A549 (cell line): ENCODE data around the gene PPP1R11. TPM values are rescaled to one million over a fixed set of nuclear protein-coding genes. Genes with fewer than 3 reads are reported as not detected.
A peak's percentile ranks its signal among the peaks of the same experiment; 100 is the strongest.

ENCODE experiments used
- ATAC-seq, 2 experiments: fragments of 200-7000 bp in 1 of 2; fragments of >200 bp in 1 of 2; cut with Nextera tagmentation in 1 of 2; cut with Tn5 transposase in 1 of 2; 3 replicates each; pipeline versions ENCODE4 v1.8.0 to v1.9.1; 2018 to 2020; ENCODE audit warnings: mild to moderate bottlenecking in 1 of 2, moderate library complexity in 1 of 2
- CTCF ChIA-PET: fragments of 300-600 bp; sonication (Branson Sonifier 250); formaldehyde crosslinking; extraction: SDS; loops from one replicate; lab custom pipeline; 2021; ENCODE audit warnings: antibody characterized with exemption, inconsistent platforms; lab: Yijun Ruan, JAX
- POLR2A ChIA-PET: fragments of 350-600 bp; formaldehyde crosslinking; extraction: SDS; loops from one replicate; lab custom pipeline; 2021; ENCODE audit warnings: antibody characterized with exemption, inconsistent platforms; lab: Yijun Ruan, JAX
- DNase-seq, 2 experiments: peaks; one replicate each; pipeline versions ENCODE4 v3.0.0 to v3.0.0-alpha.2; 2011 to 2016; ENCODE audit warnings: low read depth in 1 of 2, low spot score in 1 of 2
- FAIRE-seq: peaks from 2 replicates; lab custom pipeline; 2011; peaks lifted over from hg19 to GRCh38; lab: Jason Lieb, UNC
- H3K27ac ChIP-seq, 2 experiments: fragments of >200 bp; sonication (Bioruptor Twin); formaldehyde crosslinking; 3 replicates each; pipeline ENCODE4 v1.5.1; 2016 to 2017
- H3K4me1 ChIP-seq: fragments of >200 bp; sonication (Bioruptor Twin); formaldehyde crosslinking; 3 replicates; pipeline ENCODE4 v1.6.1; 2016
- H3K4me2 ChIP-seq: fragments of >200 bp; sonication (Bioruptor Twin); formaldehyde crosslinking; 3 replicates; pipeline ENCODE4 v1.6.1; 2016
- H3K4me3 ChIP-seq: fragments of >200 bp; sonication (Bioruptor Twin); formaldehyde crosslinking; 3 replicates; pipeline ENCODE4 v1.5.1; 2016
- H3K9me3 ChIP-seq: fragments of >200 bp; sonication (Bioruptor Twin); formaldehyde crosslinking; 3 replicates; pipeline ENCODE4 v1.6.1; 2016
- BCL3 ChIP-seq: fragments of >200 bp; sonication (Bioruptor Twin); formaldehyde crosslinking; IDR thresholded peaks from 3 replicates; pipeline ENCODE4 v1.6.1; 2016
- BHLHE40 ChIP-seq: IDR thresholded peaks from 2 replicates; pipeline ENCODE4 v1.6.1; 2012; ENCODE audit warnings: low read depth, low read length, inconsistent platforms
- CBX8 ChIP-seq: fragments of 200-600 bp; sonication (generic); IDR thresholded peaks from 2 replicates; pipeline ENCODE4 v1.6.1; 2016
- CHD4 ChIP-seq: fragments of 200-600 bp; sonication (generic); IDR thresholded peaks from 2 replicates; pipeline ENCODE4 v1.6.1; 2016; ENCODE audit warnings: antibody characterized with exemption, mild to moderate bottlenecking, borderline replicate concordance
- E2F6 ChIP-seq: IDR thresholded peaks from 2 replicates; pipeline ENCODE4 v1.6.1; 2012; ENCODE audit warnings: low read depth, borderline replicate concordance
- EHMT2 ChIP-seq: fragments of 200-600 bp; sonication (generic); IDR thresholded peaks from 2 replicates; pipeline ENCODE4 v1.6.1; 2016; ENCODE audit warnings: antibody characterized with exemption, low read depth, mild to moderate bottlenecking, moderate library complexity
- ESRRA ChIP-seq: fragments of 150-350 bp; IDR thresholded peaks from 2 replicates; pipeline ENCODE4 v1.6.1; 2014; ENCODE audit warnings: mild to moderate bottlenecking, low read length, borderline replicate concordance
- FOSL2 ChIP-seq, 2 experiments: fragments of 450-650 bp in 1 of 2; fragments of >200 bp in 1 of 2; sonication (Bioruptor Twin) in 1 of 2; formaldehyde crosslinking; IDR thresholded peaks; 2 replicates each; pipeline versions ENCODE4 v1.5.0 to v1.6.1; 2016 to 2020; ENCODE audit warnings: mild to moderate bottlenecking in 1 of 2, moderate library complexity in 1 of 2
- HEYL ChIP-seq: fragments of 250-450 bp; sonication (Bioruptor Pico); IDR thresholded peaks from 2 replicates; pipeline ENCODE4 v1.8.0; 2021; ENCODE audit warnings: mild to moderate bottlenecking, moderate library complexity
- HOXB5 ChIP-seq: fragments of 250-450 bp; sonication (Bioruptor Pico); IDR thresholded peaks from 2 replicates; pipeline ENCODE4 v1.5.0; 2020; ENCODE audit warnings: mild to moderate bottlenecking, moderate library complexity
- JUN ChIP-seq, 2 experiments: fragments of >200 bp; sonication (Bioruptor Twin); formaldehyde crosslinking; IDR thresholded peaks; 2 replicates in 1 of 2; 3 replicates in 1 of 2; pipeline ENCODE4 v1.6.1; 2016 to 2017
- JUNB ChIP-seq: fragments of >200 bp; sonication (Bioruptor Twin); formaldehyde crosslinking; IDR thresholded peaks from 2 replicates; pipeline ENCODE4 v1.6.1; 2016
- KDM1A ChIP-seq: fragments of 200-600 bp; sonication (generic); IDR thresholded peaks from 2 replicates; pipeline ENCODE4 v1.6.1; 2016; ENCODE audit warnings: low read depth, mild to moderate bottlenecking
- KDM5A ChIP-seq: fragments of 200-600 bp; sonication (generic); IDR thresholded peaks from 2 replicates; pipeline ENCODE4 v1.6.1; 2016; ENCODE audit warnings: antibody characterized with exemption, mild to moderate bottlenecking
- MAX ChIP-seq: IDR thresholded peaks from 2 replicates; pipeline ENCODE4 v1.6.1; 2012
- MAZ ChIP-seq: fragments of 150-350 bp; IDR thresholded peaks from 2 replicates; pipeline ENCODE4 v1.6.1; 2014; ENCODE audit warnings: antibody characterized with exemption, low read depth, low read length, borderline replicate concordance
- MYC ChIP-seq: IDR thresholded peaks from 2 replicates; pipeline ENCODE4 v1.6.1; 2012; ENCODE audit warnings: mild to moderate bottlenecking, inconsistent platforms, low read length, improper control_type of control experiment, borderline replicate concordance
- POLR2A ChIP-seq: IDR thresholded peaks from 2 replicates; pipeline ENCODE4 v1.6.1; 2012; ENCODE audit warnings: mild to moderate bottlenecking, low read length
- RFX5 ChIP-seq: fragments of 450-650 bp; IDR thresholded peaks from 2 replicates; pipeline ENCODE4 v1.7.1; 2014; ENCODE audit warnings: antibody characterized with exemption, mild to moderate bottlenecking, moderate library complexity
- SREBF2 ChIP-seq: fragments of 450-650 bp; IDR thresholded peaks from 2 replicates; pipeline ENCODE4 v1.6.1; 2014; ENCODE audit warnings: mild to moderate bottlenecking, moderate library complexity
- TFCP2L1 ChIP-seq: fragments of 250-450 bp; sonication (Bioruptor Pico); IDR thresholded peaks from 2 replicates; pipeline ENCODE4 v1.5.0; 2021; ENCODE audit warnings: mild to moderate bottlenecking
- ZC3H11A ChIP-seq: fragments of 450-650 bp; IDR thresholded peaks from 2 replicates; pipeline ENCODE4 v1.6.1; 2014; ENCODE audit warnings: antibody characterized with exemption, mild to moderate bottlenecking
- ZSCAN20 ChIP-seq: fragments of 250-450 bp; sonication (Bioruptor Pico); IDR thresholded peaks from 2 replicates; pipeline ENCODE4 v1.8.0; 2022; ENCODE audit warnings: mild to moderate bottlenecking, moderate library complexity
- WGBS: methylation state at CpG from one replicate; pipeline ENCODE4 v1.1.6; 2017; ENCODE audit errors: missing lambda C conversion rate; 5-methylcytosine and 5-hydroxymethylcytosine counted together
- polyA minus RNA-seq: library from RNA; depleted of rRNA, polyadenylated mRNA; stranded (reverse); fragments of >200 nt; gene quantifications from 2 replicates; pipeline ENCODE4 v1.2.3, GENCODE V29; 2011; rRNA and poly(A)+ RNA removed
- polyA plus RNA-seq, 4 experiments: library from polyadenylated mRNA; depleted of rRNA in 3 of 4; stranded (reverse); fragments of >200 nt; fragmentation: RNase III in 1 of 4; extraction: RNeasy Plus Mini Kit Qiagen cat#74134 plus additional on column Dnase treatment in 1 of 4; gene quantifications; 2 replicates in 3 of 4; 3 replicates in 1 of 4; pipeline ENCODE4 v1.2.3, GENCODE V29; 2011 to 2017

The PPP1R11 gene
- polyA plus RNA-seq (2011; rRNA removed) (61.6 and 78.6 TPM in 2 replicates), polyA plus RNA-seq (2017; fragmentation: RNase III; extraction: RNeasy Plus Mini Kit Qiagen cat#74134 plus additional on column Dnase treatment) (33.8 to 36.3 TPM (median 34.3 TPM) in 3 replicates), polyA minus RNA-seq (24.9 and 31.1 TPM in 2 replicates)
- polyA plus RNA-seq (2012; cell fraction: cytosol; rRNA removed), result 26.7 and 30.4 TPM in 2 replicates
- 10.0 and 15.8 TPM in 2 replicates for polyA plus RNA-seq (2012; cell fraction: nucleus; rRNA removed)

- no peak for FAIRE-seq
- ATAC-seq, result peak; percentile 98 to 99
- Histone ChIP-seq H3K4me2 (peak within 1 kb of the TSS; percentile 90), H3K4me3 (peak within 1 kb of the TSS; percentile 79), H3K9me3 (no peaks in the 10 kb centered on the region)
- TF ChIP-seq E2F6, result peak; percentile 42; the same call in 1 of the 2 replicates
- TF ChIP-seq SREBF2, result no peak
- peak; percentile 79 for TF ChIP-seq MYC
- TF ChIP-seq POLR2A, result peak; percentile 79
- peak; percentile 56 to 65; a peak in 4 of 5 replicates for TF ChIP-seq JUN (IDR thresholded peaks at IDR 0.05)
- no peak for TF ChIP-seq ZSCAN20 (CRISPR knock-in tag)
- TF ChIP-seq HOXB5 (CRISPR knock-in tag), result no peak
- 0 out of 2 replicates have a peak, but pooled peaks have one; percentile 37 for TF ChIP-seq MAZ
- peak; percentile 86 for TF ChIP-seq MAX
- no peak for TF ChIP-seq KDM1A
- peak; percentile 63; the same call in 1 of the 2 replicates for TF ChIP-seq RFX5
- no peak for TF ChIP-seq FOSL2 (IDR thresholded peaks at IDR 0.05)
- TF ChIP-seq FOSL2 (CRISPR knock-in tag; IDR thresholded peaks at IDR 0.05), result peak; percentile 77
- TF ChIP-seq HEYL (CRISPR knock-in tag), result no peak
- no peak for TF ChIP-seq ZC3H11A
- 0 out of 3 replicates have a peak, but pooled peaks have one; percentile 36 for TF ChIP-seq BCL3
- TF ChIP-seq, all 56 proteins: peak for 9
- ChIA-PET POLR2A (interaction anchor here (0.6 to 1.3 kb wide), 4 partner anchors 11 to 146 kb away, joined by 3 to 10 read pairs (median 5); partner anchors contain the start of gene TRIM26), CTCF (interaction anchor here (0.9 to 1.3 kb wide), 2 partner anchors 42 to 64 kb away, joined by 3 read pairs; no protein-coding TSS in a partner anchor)
- WGBS, result under 1% methylated on average over 40 of the region's 46 CpGs
- Histone ChIP-seq H3K4me1 (peaks cover 27% of the 10 kb centered on the region; the same call in 1 of the 3 replicates), H3K27ac (peak within 1 kb of the TSS; percentile 91)
- DNase-seq, result peak; percentile 86 to 98
Measured at GRCh38 chr6:30066577-30067459, at the start of gene PPP1R11. Gene PPP1R11, plus strand, starts transcription at chr6:30067198. Its CDS starts 213 bp downstream, at chr6:30067411.

GRCh38 chr6:30019819-30020218, 47.2 kb upstream of the PPP1R11 start:
- ChIA-PET CTCF (interaction anchor here (1.3 kb wide), 1 partner anchor 17 kb away, joined by 3 read pairs; no protein-coding TSS in a partner anchor), POLR2A (no interaction called here)
- DNase-seq, result no peak
- no peaks in the 10 kb centered on the region for H3K4me1 ChIP-seq
- H3K4me2 ChIP-seq, result no peak overlapping the region
- no peak overlapping the region for H3K4me3 ChIP-seq
- TF ChIP-seq CBX8 (no peak), EHMT2 (no peak), KDM5A (no peak), HEYL (CRISPR knock-in tag) (no peak), SREBF2 (no peak), CHD4 (no peak), KDM1A (no peak), MYC (no peak), TFCP2L1 (CRISPR knock-in tag) (no peak), E2F6 (no peak), BHLHE40 (no peak), JUNB (no peak), ESRRA (no peak)
- no peak overlapping the region for H3K27ac ChIP-seq
- no peak for ATAC-seq
- FAIRE-seq, result no peak
- no peaks in the 10 kb centered on the region for H3K9me3 ChIP-seq
- WGBS, result 84% methylated on average over 2 of the region's 2 CpGs
